H1 (cell line): ENCODE results near the gene C2CD4B. TPM values are rescaled to one million over a fixed set of nuclear protein-coding genes. Genes with fewer than 3 reads are reported as not detected.

ENCODE experiments used
- CTCF ChIA-PET: fragments of 300-600 bp; sonication (Branson Sonifier 250); formaldehyde crosslinking; loops from one replicate; lab custom pipeline; 2021; ENCODE audit not compliant: partially characterized antibody; lab: Charles Lee
- POLR2A ChIA-PET: fragments of 300-600 bp; sonication (Branson Sonifier 250); formaldehyde crosslinking; loops from one replicate; lab custom pipeline; 2021; ENCODE audit warnings: inconsistent platforms; ENCODE audit not compliant: partially characterized antibody; lab: Charles Lee
- DNase-seq, 2 experiments: peaks; one replicate each; pipeline versions ENCODE4 v3.0.0 to v3.0.0-alpha.2; 2010 to 2022; ENCODE audit warnings: low spot score in 2 of 2, low read depth in 1 of 2, mixed read lengths in 1 of 2
- FAIRE-seq: peaks from 2 replicates; lab custom pipeline; 2011; peaks lifted over from hg19 to GRCh38; lab: Jason Lieb, UNC
- H2AFZ ChIP-seq: 2 replicates; pipeline ENCODE4 v1.8.1; 2012; ENCODE audit warnings: low read length, inconsistent platforms
- H2AK5ac ChIP-seq: 2 replicates; pipeline ENCODE4 v1.6.1; 2013; ENCODE audit warnings: low read depth, low read length
- H2BK120ac ChIP-seq: replicated peaks from 2 replicates; pipeline ENCODE3; 2013; ENCODE audit warnings: low read depth, low read length, inconsistent platforms
- H2BK12ac ChIP-seq: 2 replicates; pipeline ENCODE4 v1.6.1; 2013; ENCODE audit warnings: low read depth, low read length
- H2BK15ac ChIP-seq: 2 replicates; pipeline ENCODE4 v1.6.1; 2013; ENCODE audit warnings: low read length
- H2BK20ac ChIP-seq: 2 replicates; pipeline ENCODE4 v1.6.1; 2013; ENCODE audit warnings: low read length
- H2BK5ac ChIP-seq: 2 replicates; pipeline ENCODE4 v1.6.1; 2013; ENCODE audit warnings: low read depth, low read length
- H3K14ac ChIP-seq: 2 replicates; pipeline ENCODE4 v1.6.1; 2013; ENCODE audit warnings: inconsistent platforms; ENCODE audit not compliant: insufficient read length
- H3K18ac ChIP-seq: 2 replicates; pipeline ENCODE4 v1.6.1; 2013; ENCODE audit warnings: low read length; ENCODE audit errors: extremely low read depth
- H3K23ac ChIP-seq: 2 replicates; pipeline ENCODE4 v1.6.1; 2013; ENCODE audit warnings: inconsistent platforms; ENCODE audit not compliant: insufficient read length
- H3K23me2 ChIP-seq: 2 replicates; pipeline ENCODE4 v1.6.1; 2013; ENCODE audit warnings: low read depth, low read length
- H3K27ac ChIP-seq: 2 replicates; pipeline ENCODE4 v1.6.1; 2011; ENCODE audit warnings: low read depth, low read length, inconsistent platforms
- H3K27me3 ChIP-seq, 4 experiments: replicated peaks in 1 of 4; 1 replicate in 1 of 4; 2 replicates in 3 of 4; pipeline versions ENCODE4 v1.6.1 to v1.8.1; 2011 to 2013; ENCODE audit warnings: low read length in 3 of 4, mild to moderate bottlenecking in 3 of 4, inconsistent platforms in 2 of 4, mixed read lengths in 2 of 4, moderate library complexity in 1 of 4; ENCODE audit not compliant: control insufficient read depth in 3 of 4, insufficient read depth in 3 of 4; ENCODE audit errors: extremely low read depth in 1 of 4
- H3K36me3 ChIP-seq, 4 experiments: 2 replicates each; pipeline versions ENCODE4 v1.6.1 to v1.8.1; 2011 to 2013; ENCODE audit warnings: mild to moderate bottlenecking in 4 of 4, low read length in 3 of 4, moderate library complexity in 2 of 4, control low read depth in 1 of 4, inconsistent platforms in 1 of 4; ENCODE audit not compliant: insufficient read depth in 4 of 4, control insufficient read depth in 2 of 4
- H3K4ac ChIP-seq: replicated peaks from 2 replicates; pipeline ENCODE3; 2013; ENCODE audit warnings: low read length, low read depth, mixed read lengths, inconsistent platforms; ENCODE audit not compliant: insufficient read length
- H3K4me1 ChIP-seq, 4 experiments: replicated peaks in 1 of 4; 1 replicate in 1 of 4; 2 replicates in 3 of 4; pipeline versions ENCODE4 v1.6.1 to v1.8.1; 2011 to 2013; ENCODE audit warnings: low read length in 3 of 4, inconsistent platforms in 2 of 4, mixed read lengths in 1 of 4; ENCODE audit not compliant: insufficient read depth in 4 of 4, control insufficient read depth in 3 of 4
- H3K4me2 ChIP-seq, 2 experiments: 2 replicates each; pipeline versions ENCODE4 v1.6.1 to v1.8.1; 2011 to 2013; ENCODE audit warnings: low read depth in 2 of 2, low read length in 2 of 2, control low read depth in 1 of 2, inconsistent platforms in 1 of 2, mild to moderate bottlenecking in 1 of 2; ENCODE audit not compliant: insufficient read depth in 1 of 2
- H3K4me3 ChIP-seq, 4 experiments: fragments of 200-600, 300-600 bp in 1 of 4; sonication (generic), shearing (Covaris generic), sonication (Bioruptor Twin) in 1 of 4; 2 replicates each; pipeline versions ENCODE4 v1.5.1 to v1.8.1; 2011 to 2016; ENCODE audit warnings: low read length in 4 of 4, low read depth in 3 of 4, control low read depth in 2 of 4, inconsistent platforms in 2 of 4, mild to moderate bottlenecking in 2 of 4, mixed read lengths in 1 of 4, moderate library complexity in 1 of 4; ENCODE audit not compliant: insufficient read depth in 2 of 4; ENCODE audit errors: extremely low read depth in 1 of 4
- H3K56ac ChIP-seq: replicated peaks from 2 replicates; pipeline ENCODE3; 2013; ENCODE audit warnings: low read depth, mild to moderate bottlenecking, mixed read lengths, low read length, inconsistent platforms; ENCODE audit not compliant: insufficient read length
- H3K79me1 ChIP-seq: 2 replicates; pipeline ENCODE4 v1.6.1; 2013; ENCODE audit warnings: low read depth, low read length, control low read depth
- H3K79me2 ChIP-seq, 2 experiments: 2 replicates each; pipeline versions ENCODE4 v1.6.1 to v1.8.1; 2012 to 2013; ENCODE audit warnings: low read length in 2 of 2, mild to moderate bottlenecking in 2 of 2, inconsistent platforms in 1 of 2; ENCODE audit not compliant: insufficient read depth in 2 of 2, control insufficient read depth in 1 of 2
- H3K9ac ChIP-seq, 4 experiments: replicated peaks in 1 of 4; 1 replicate in 1 of 4; 2 replicates in 3 of 4; pipeline versions ENCODE4 v1.6.1 to v1.8.1; 2011 to 2013; ENCODE audit warnings: low read depth in 3 of 4, low read length in 3 of 4, control low read depth in 2 of 4, mild to moderate bottlenecking in 2 of 4, moderate library complexity in 2 of 4, inconsistent platforms in 1 of 4; ENCODE audit errors: extremely low read depth in 1 of 4
- H3K9me3 ChIP-seq, 2 experiments: 2 replicates each; pipeline versions ENCODE4 v1.6.1 to v1.8.1; 2012 to 2013; ENCODE audit warnings: mild to moderate bottlenecking in 2 of 2, moderate library complexity in 2 of 2, control low read depth in 1 of 2, inconsistent platforms in 1 of 2, low read depth in 1 of 2, low read length in 1 of 2, mixed read lengths in 1 of 2; ENCODE audit not compliant: insufficient read depth in 2 of 2
- H4K20me1 ChIP-seq, 2 experiments: replicated peaks in 1 of 2; 2 replicates each; pipeline versions ENCODE3 to v1.8.1; 2011 to 2013; ENCODE audit warnings: inconsistent platforms in 2 of 2, low read length in 2 of 2, mild to moderate bottlenecking in 1 of 2; ENCODE audit not compliant: insufficient read depth in 2 of 2, control insufficient read depth in 1 of 2
- H4K5ac ChIP-seq: 2 replicates; pipeline ENCODE4 v1.6.1; 2013; ENCODE audit warnings: low read length, low read depth, mixed read lengths, inconsistent platforms; ENCODE audit not compliant: insufficient read length
- H4K8ac ChIP-seq: 2 replicates; pipeline ENCODE4 v1.8.0; 2013; ENCODE audit warnings: mild to moderate bottlenecking, moderate library complexity, low read length, inconsistent platforms; ENCODE audit not compliant: insufficient read depth; ENCODE audit errors: extremely low read depth
- H4K91ac ChIP-seq: replicated peaks from 2 replicates; pipeline ENCODE3; 2013; ENCODE audit warnings: low read length, mixed read lengths, inconsistent platforms; ENCODE audit not compliant: insufficient read length
- BCL11A ChIP-seq, 2 experiments: IDR thresholded peaks; one replicate each; pipeline ENCODE4 v1.6.1; 2011; ENCODE audit warnings: low read depth in 2 of 2, low read length in 2 of 2, mild to moderate bottlenecking in 2 of 2
- BRCA1 ChIP-seq: IDR thresholded peaks from 2 replicates; pipeline ENCODE4 v1.6.1; 2012; ENCODE audit warnings: low read depth, low read length, improper control_type of control experiment
- CBX8 ChIP-seq: fragments of 300-800, 300-1000 bp; sonication (generic); IDR thresholded peaks from 2 replicates; pipeline ENCODE4 v1.7.1; 2016; ENCODE audit warnings: low read depth, low read length, borderline replicate concordance
- EP300 ChIP-seq, 2 experiments: IDR thresholded peaks; 1 replicate in 1 of 2; 2 replicates in 1 of 2; pipeline ENCODE4 v1.6.1; 2011 to 2012; ENCODE audit warnings: low read depth in 2 of 2, low read length in 2 of 2, mild to moderate bottlenecking in 2 of 2, borderline replicate concordance in 1 of 2, inconsistent platforms in 1 of 2, moderate library complexity in 1 of 2
- KDM5A ChIP-seq: fragments of 200-600 bp; IDR thresholded peaks from 2 replicates; pipeline ENCODE4 v1.7.1; 2012; ENCODE audit warnings: mild to moderate bottlenecking, low read length, inconsistent platforms, mixed read lengths
- PHF8 ChIP-seq: fragments of 200-600 bp; sonication (generic); conservative IDR thresholded peaks from 2 replicates; pipeline ENCODE4 v1.7.1; 2012; ENCODE audit warnings: low read depth, mild to moderate bottlenecking, inconsistent platforms, low read length, moderate library complexity
- POLR2AphosphoS5 ChIP-seq: IDR thresholded peaks from 2 replicates; pipeline ENCODE4 v1.6.1; 2011; ENCODE audit warnings: low read depth, low read length
- POU5F1 ChIP-seq: IDR thresholded peaks from 2 replicates; pipeline ENCODE4 v1.6.1; 2011; ENCODE audit warnings: low read depth, mild to moderate bottlenecking, low read length, moderate library complexity
- RFX5 ChIP-seq: IDR thresholded peaks from 2 replicates; pipeline ENCODE4 v1.6.1; 2011; ENCODE audit warnings: low read depth, low read length, improper control_type of control experiment, borderline replicate concordance
- RXRA ChIP-seq: IDR thresholded peaks from 2 replicates; pipeline ENCODE4 v1.6.1; 2011; ENCODE audit warnings: low read depth, mild to moderate bottlenecking, low read length, moderate library complexity; ENCODE audit not compliant: insufficient read depth
- SUZ12 ChIP-seq: fragments of 200-600 bp; sonication (generic); IDR thresholded peaks from 2 replicates; pipeline ENCODE4 v1.6.1; 2012; ENCODE audit warnings: mild to moderate bottlenecking, inconsistent platforms, low read length, moderate library complexity, mixed read lengths
- TAF1 ChIP-seq: IDR thresholded peaks from 2 replicates; pipeline ENCODE4 v1.6.1; 2011; ENCODE audit warnings: mild to moderate bottlenecking, low read depth, low read length
- YY1 ChIP-seq: IDR thresholded peaks from 2 replicates; pipeline ENCODE4 v1.6.1; 2011; ENCODE audit warnings: low read depth, mild to moderate bottlenecking, low read length
- WGBS, 2 experiments: shearing (Covaris generic) in 1 of 2; methylation state at CpG; one replicate each; pipeline versions ENCODE4 v1.1.6 to v1.1.7; 2013 to 2015; ENCODE audit warnings: low lambda C conversion rate in 2 of 2, mixed read lengths in 2 of 2, inconsistent platforms in 1 of 2, low coverage in 1 of 2, missing lambda C conversion rate in 1 of 2; ENCODE audit not compliant: insufficient replicate concordance in 2 of 2, insufficient coverage in 1 of 2, insufficient read length in 1 of 2; ENCODE audit errors: extremely low coverage in 1 of 2, missing lambda C conversion rate in 1 of 2; 5-methylcytosine and 5-hydroxymethylcytosine counted together
- polyA plus RNA-seq, 7 experiments: library from polyadenylated mRNA; depleted of rRNA in 3 of 7; stranded (reverse) in 5 of 7; unstranded in 2 of 7; fragments of >200 nt in 5 of 7; fragments of 200-250 nt in 2 of 7; gene quantifications; 1 replicate in 5 of 7; 2 replicates in 1 of 7; 4 replicates in 1 of 7; pipeline versions ENCODE4 v1.2.1 to v1.2.3, GENCODE V29; 2011 to 2013; ENCODE audit warnings: missing spikeins in 2 of 7, mixed read lengths in 2 of 7
- total RNA-seq: library from RNA; stranded (reverse); fragmentation: NEBNext Ultra II Directional; extraction: Animal tissue kit (Norgen Biotek cat#: 25700); gene quantifications from 2 replicates; pipeline ENCODE4 v1.2.1, GENCODE V29; 2021

C2CD4B gene
- total and polyA plus RNA-seq, 2 of the 8 experiments (the other 6 are each of a cell fraction or from before 2014, with no cell fraction given): 0.12 to 0.73 TPM

GRCh38 chr15:62209821-62210220 lies 44.7 kb upstream of the C2CD4B start:
- WGBS, 2 experiments: 89% methylated on average over 5 of the region's 5 CpGs; no CpG with 5 or more reads in 1 of the 2 experiments
- peak; percentile 42 for FAIRE-seq
- ChIA-PET CTCF (interaction anchor here (2.3 to 3.5 kb wide), 2 partner anchors 32 to 98 kb away, joined by 6 to 12 read pairs; no protein-coding TSS in a partner anchor), POLR2A (no interaction called here)
- H4K91ac ChIP-seq: no peak overlapping the region
- H3K56ac ChIP-seq: no peak overlapping the region
- no peak overlapping the region for H3K4me3 ChIP-seq
- H3K23ac ChIP-seq: no peak overlapping the region
- no peak overlapping the region for H2BK120ac ChIP-seq
- 0 out of 8 replicates have a peak, but pooled peaks cover 0 to 4% (median 0%) of the 10 kb centered on the region in 4 experiments for H3K36me3 ChIP-seq
- peaks cover 0 to 3% (median under 1%) of the 10 kb centered on the region in 4 experiments; a peak in 3 of 7 replicates for H3K4me1 ChIP-seq
- H3K18ac ChIP-seq: no peak overlapping the region
- no peak overlapping the region for H2BK5ac ChIP-seq
- no peak overlapping the region for H3K14ac ChIP-seq
- H2AFZ ChIP-seq: peak overlapping the region; percentile 92; the same call in 1 of the 2 replicates
- H3K4ac ChIP-seq: no peak overlapping the region
- H3K23me2 ChIP-seq: no peaks in the 10 kb centered on the region
- peaks cover 10 to 19% of the 10 kb centered on the region in 2 experiments; a peak in 3 of 4 replicates for H3K9me3 ChIP-seq
- H3K79me2 ChIP-seq: no peaks in the 10 kb centered on the region
- H2BK20ac ChIP-seq: no peak overlapping the region
- no peaks in the 10 kb centered on the region for H3K27me3 ChIP-seq
- no peak overlapping the region for H2AK5ac ChIP-seq
- no peak for DNase-seq
- H4K5ac ChIP-seq: no peak overlapping the region
- H3K27ac ChIP-seq: no peak overlapping the region; the same call in 1 of the 2 replicates
- H2BK12ac ChIP-seq: no peak overlapping the region
- no peak overlapping the region for H2BK15ac ChIP-seq
- no peak overlapping the region for H3K4me2 ChIP-seq
- H4K8ac ChIP-seq: no peak overlapping the region
- H3K9ac ChIP-seq: no peak overlapping the region
- no peaks in the 10 kb centered on the region for H4K20me1 ChIP-seq
- H3K79me1 ChIP-seq: no peaks in the 10 kb centered on the region
- TF ChIP-seq BCL11A (IDR thresholded peaks at IDR 0.05; ENCODE audit: low read depth in 2 of 2, low read length in 2 of 2) (no peak), BRCA1 (no peak), TAF1 (no peak), POLR2AphosphoS5 (no peak), SUZ12 (no peak), PHF8 (no peak), RXRA (no peak), KDM5A (no peak), RFX5 (no peak), CBX8 (no peak), YY1 (no peak), POU5F1 (no peak), EP300 (IDR thresholded peaks at IDR 0.05; ENCODE audit: borderline replicate concordance in 1 of 2, low read depth in 2 of 2, low read length in 2 of 2) (no peak)
